ENCODE measurements around the gene TRIM46.
"Not testable (repeated sequence)": the region's sequence is repeated elsewhere in the genome, so short reads cannot be mapped to it uniquely, and the experiment has no call there.

TRIM46 gene

DNA sequence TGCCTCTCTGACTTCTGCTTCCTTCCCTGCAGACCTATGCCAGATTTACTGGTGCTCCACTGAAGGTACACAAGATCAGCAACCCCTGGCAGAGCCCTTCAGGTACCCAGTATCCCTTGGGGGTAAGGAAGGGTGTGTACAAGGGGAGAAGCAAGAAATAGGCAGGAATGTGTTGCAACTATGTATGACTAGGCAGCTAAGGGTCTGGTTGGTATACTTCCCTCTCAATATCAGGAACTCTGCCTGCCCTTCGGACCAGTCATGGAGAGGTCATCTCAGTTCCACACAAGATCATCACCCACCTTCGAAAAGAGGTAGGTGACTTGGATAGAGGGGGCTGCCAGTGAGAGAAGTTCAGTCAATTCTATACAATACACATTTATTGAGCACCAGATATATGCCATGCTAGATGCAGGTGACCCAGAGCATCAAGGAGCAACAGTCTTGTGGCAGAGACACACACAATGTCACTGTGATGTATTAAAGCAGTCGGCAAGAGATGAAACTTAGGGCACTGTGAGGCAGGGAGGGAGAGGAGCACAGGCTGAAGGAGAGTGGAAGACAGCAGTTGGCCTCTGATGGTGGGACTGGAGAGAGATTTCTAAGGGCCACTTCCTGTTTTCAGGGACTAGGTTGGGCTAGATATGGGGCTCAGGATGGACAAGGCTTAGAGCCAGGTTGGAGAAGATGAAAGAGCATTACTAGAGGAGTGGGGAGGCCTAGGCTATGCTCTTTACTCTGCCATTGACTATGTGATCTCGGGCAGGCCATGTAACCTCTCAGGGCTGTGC is 36.9 kb downstream of the TRIM46 start:
- DNase-seq (ENCODE audit: insufficient read length, low spot score), result no peak
- no peak for FAIRE-seq
- TF ChIP-seq SPI1 (IDR thresholded peaks at IDR 0.05; ENCODE audit: low read depth, low read length) (no peak), TAF1 (IDR thresholded peaks at IDR 0.05; ENCODE audit: low read depth, low read length) (no peak), POU2F2 (IDR thresholded peaks at IDR 0.05; ENCODE audit: low read depth, low read length) (no peak), PAX5 (IDR thresholded peaks at IDR 0.05; ENCODE audit: insufficient read depth, low read length, severe bottlenecking) (no peak), POLR2AphosphoS5 (IDR thresholded peaks at IDR 0.05; ENCODE audit: low read depth, low read length) (no peak), POLR2A (IDR thresholded peaks at IDR 0.05; ENCODE audit: low read depth, low read length) (no peak)

- FAIRE-seq, result not testable (repeated sequence)
These were observed 37.9 kb downstream of the TRIM46 start for GRCh38 chr1:155211381-155212050.

GRCh38 chr1:155212051-155212440 is 38.4 kb downstream of the TRIM46 start:
- not testable (repeated sequence) for FAIRE-seq; DNase-seq (ENCODE audit: insufficient read length, low spot score)

More at GRCh38 chr1:155211381-155212050, 37.9 kb downstream of the TRIM46 start:
- not testable (repeated sequence) for DNase-seq (ENCODE audit: insufficient read length, low spot score)

- peak; percentile 20 for FAIRE-seq
- not testable (repeated sequence) for DNase-seq (ENCODE audit: insufficient read length, low spot score)
These were observed 41.1 kb downstream of the TRIM46 start for GRCh38 chr1:155214702-155215101.

- no peak for FAIRE-seq
- TF ChIP-seq POLR2A (IDR thresholded peaks at IDR 0.05; ENCODE audit: low read depth, low read length) (no peak), POU2F2 (IDR thresholded peaks at IDR 0.05; ENCODE audit: low read depth, low read length) (no peak), PAX5 (IDR thresholded peaks at IDR 0.05; ENCODE audit: insufficient read depth, low read length, severe bottlenecking) (no peak), TAF1 (IDR thresholded peaks at IDR 0.05; ENCODE audit: low read depth, low read length) (no peak), SPI1 (IDR thresholded peaks at IDR 0.05; ENCODE audit: low read depth, low read length) (no peak), POLR2AphosphoS5 (IDR thresholded peaks at IDR 0.05; ENCODE audit: low read depth, low read length) (no peak)
- DNase-seq (ENCODE audit: insufficient read length, low spot score), result no peak
These were observed 45.4 kb downstream of the TRIM46 start for GRCh38 chr1:155218854-155219591.

- DNase-seq (ENCODE audit: insufficient read length, low spot score) (no peak), FAIRE-seq (no peak)
- no peak for TF ChIP-seq PAX5 (IDR thresholded peaks at IDR 0.05; ENCODE audit: insufficient read depth, low read length, severe bottlenecking)
- TF ChIP-seq TAF1 (IDR thresholded peaks at IDR 0.05; ENCODE audit: low read depth, low read length), result no peak
- no peak for TF ChIP-seq POLR2A (IDR thresholded peaks at IDR 0.05; ENCODE audit: low read depth, low read length)
- no peak for TF ChIP-seq POU2F2 (IDR thresholded peaks at IDR 0.05; ENCODE audit: low read depth, low read length)
- no peak for TF ChIP-seq SPI1 (IDR thresholded peaks at IDR 0.05; ENCODE audit: low read depth, low read length)
- TF ChIP-seq POLR2AphosphoS5 (IDR thresholded peaks at IDR 0.05; ENCODE audit: low read depth, low read length), result no peak
These were observed 46.0 kb downstream of the TRIM46 start for GRCh38 chr1:155219592-155220031.

- DNase-seq (ENCODE audit: insufficient read length, low spot score); FAIRE-seq: not testable (repeated sequence)
These were observed 46.7 kb downstream of the TRIM46 start for GRCh38 chr1:155220211-155220965.

DNA sequence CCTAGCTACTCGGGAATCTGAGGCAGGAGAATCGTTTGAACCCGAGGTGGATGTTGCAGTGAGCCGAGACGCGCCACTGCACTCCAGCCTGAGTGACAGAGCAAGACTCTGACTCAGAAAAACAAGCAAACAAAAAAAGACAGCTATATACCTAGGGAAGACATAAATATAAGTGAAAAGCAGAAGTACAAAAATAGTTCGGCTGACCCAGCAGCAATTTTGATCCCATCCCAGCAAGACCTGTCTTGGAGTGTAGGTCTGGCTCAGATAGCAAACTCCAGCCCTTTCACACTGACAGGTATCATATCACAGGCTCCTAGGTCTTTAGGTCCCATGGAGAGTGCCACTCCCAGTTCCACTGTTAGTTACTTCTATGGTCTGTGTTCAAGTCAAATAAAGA is 49.4 kb downstream of the TRIM46 start:
- no peak for FAIRE-seq
- DNase-seq (ENCODE audit: insufficient read length, low spot score), result no peak
- TF ChIP-seq PAX5 (IDR thresholded peaks at IDR 0.05; ENCODE audit: insufficient read depth, low read length, severe bottlenecking) (no peak), SPI1 (IDR thresholded peaks at IDR 0.05; ENCODE audit: low read depth, low read length) (peak; percentile 15; the same call in 1 of the 2 replicates)

GRCh38 chr1:155225404-155225759 is 51.7 kb downstream of the TRIM46 start:
- not testable (repeated sequence) for FAIRE-seq; DNase-seq (ENCODE audit: insufficient read length, low spot score)

DNA sequence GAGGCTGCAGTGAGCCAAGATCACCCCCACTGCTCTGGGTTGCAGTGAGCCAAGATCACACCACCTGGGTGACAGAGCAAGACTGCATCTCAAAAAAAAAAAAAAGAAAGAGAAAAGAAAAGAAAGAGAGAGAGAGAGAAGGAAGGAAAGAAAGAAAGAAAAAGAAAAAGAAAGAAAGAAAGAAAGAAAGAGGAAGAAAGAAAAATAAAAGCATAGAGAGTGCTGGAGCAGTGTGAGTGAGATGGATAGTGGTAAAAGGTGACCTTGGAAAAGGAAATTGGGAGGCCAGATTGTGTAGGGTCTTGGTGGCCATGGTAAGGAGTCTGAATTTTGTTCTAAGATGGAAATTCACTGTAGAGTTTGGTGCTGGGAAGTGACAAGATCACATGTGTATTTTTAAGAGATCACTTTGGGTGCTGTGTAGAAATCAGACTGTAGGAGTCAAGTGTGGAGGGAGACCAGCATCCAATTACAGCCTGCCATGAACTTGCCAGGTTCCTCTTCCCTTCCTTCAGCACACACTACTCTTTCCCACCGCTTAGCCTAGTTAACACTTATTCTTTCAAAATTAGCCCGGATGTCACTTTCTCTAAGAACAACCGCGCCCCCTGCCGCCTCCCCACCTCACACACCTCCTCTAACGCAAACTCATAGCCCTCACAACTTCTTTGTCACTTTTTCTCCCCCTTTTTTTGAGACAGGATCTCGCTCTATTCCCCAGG is 52.7 kb downstream of the TRIM46 start:
- DNase-seq (ENCODE audit: insufficient read length, low spot score) (peak; percentile 58), FAIRE-seq (peak; percentile 55)
- TF ChIP-seq POLR2AphosphoS5 (IDR thresholded peaks at IDR 0.05; ENCODE audit: low read depth, low read length) (no peak), PAX5 (IDR thresholded peaks at IDR 0.05; ENCODE audit: insufficient read depth, low read length, severe bottlenecking) (no peak), POLR2A (IDR thresholded peaks at IDR 0.05; ENCODE audit: low read depth, low read length) (no peak), POU2F2 (IDR thresholded peaks at IDR 0.05; ENCODE audit: low read depth, low read length) (no peak), SPI1 (IDR thresholded peaks at IDR 0.05; ENCODE audit: low read depth, low read length) (no peak), TAF1 (IDR thresholded peaks at IDR 0.05; ENCODE audit: low read depth, low read length) (no peak)

Data from GM12891 (cell line).